Measurements from ENCODE around the gene TESPA1.

DNA sequence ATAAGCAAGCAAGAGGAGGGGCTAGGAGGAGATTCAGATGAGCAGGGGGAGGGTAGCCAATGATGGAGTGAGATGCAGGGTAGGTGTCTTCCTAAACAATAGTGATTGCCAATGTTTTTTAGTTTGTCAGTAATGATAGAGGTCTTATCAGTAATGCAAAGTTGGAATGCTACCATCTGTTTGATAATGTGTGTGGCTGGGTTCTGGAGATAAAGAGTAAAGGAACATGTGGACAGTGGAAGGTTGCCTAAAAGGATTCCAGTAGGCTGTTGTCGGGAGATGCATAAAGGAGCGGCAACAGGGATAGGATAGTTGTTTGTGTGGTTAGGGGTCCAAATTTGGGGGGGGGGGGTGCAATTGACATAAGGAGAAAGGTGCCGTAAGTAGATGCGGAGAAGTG is 52.5 kb downstream of the TESPA1 start:
- TF ChIP-seq L3MBTL2 (conservative IDR thresholded peaks at IDR 0.05) (no peak), FOXM1 (IDR thresholded peaks at IDR 0.05; ENCODE audit: borderline replicate concordance) (no peak)

Data from HEK293T (cell line).